Measurements from ENCODE around the gene GALNT10. TPM values are rescaled to one million over a fixed set of nuclear protein-coding genes. Genes with fewer than 3 reads are reported as not detected.

GALNT10 gene
- total and polyA plus RNA-seq, 9 of the 15 experiments (the other 6 are each of a cell fraction or from before 2014, with no cell fraction given), result 4.6 to 37.1 (median 13.3) TPM

GRCh38 chr5:154373729-154374179 is 183.2 kb downstream of the GALNT10 start (continued):
- TF ChIP-seq, protein P1, sequence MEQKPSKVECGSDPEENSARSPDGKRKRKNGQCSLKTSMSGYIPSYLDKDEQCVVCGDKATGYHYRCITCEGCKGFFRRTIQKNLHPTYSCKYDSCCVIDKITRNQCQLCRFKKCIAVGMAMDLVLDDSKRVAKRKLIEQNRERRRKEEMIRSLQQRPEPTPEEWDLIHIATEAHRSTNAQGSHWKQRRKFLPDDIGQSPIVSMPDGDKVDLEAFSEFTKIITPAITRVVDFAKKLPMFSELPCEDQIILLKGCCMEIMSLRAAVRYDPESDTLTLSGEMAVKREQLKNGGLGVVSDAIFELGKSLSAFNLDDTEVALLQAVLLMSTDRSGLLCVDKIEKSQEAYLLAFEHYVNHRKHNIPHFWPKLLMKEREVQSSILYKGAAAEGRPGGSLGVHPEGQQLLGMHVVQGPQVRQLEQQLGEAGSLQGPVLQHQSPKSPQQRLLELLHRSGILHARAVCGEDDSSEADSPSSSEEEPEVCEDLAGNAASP (IDR thresholded peaks at IDR 0.05), result no peak
- TF ChIP-seq CBX2 (IDR thresholded peaks at IDR 0.05; ENCODE audit: insufficient read depth, low read length, poor library complexity, severe bottlenecking) (no peak), PTBP1 (IDR thresholded peaks at IDR 0.05; ENCODE audit: low read depth, low read length) (no peak), SMAD1 (IDR thresholded peaks at IDR 0.05; ENCODE audit: low read depth, low read length, partially characterized antibody) (no peak), RFX5 (IDR thresholded peaks at IDR 0.05; ENCODE audit: low read depth, low read length) (no peak), ZNF24 (IDR thresholded peaks at IDR 0.05) (no peak), EHMT2 (IDR thresholded peaks at IDR 0.05) (peak; percentile 36; the same call in 1 of the 2 replicates), ETV6 (IDR thresholded peaks at IDR 0.05; ENCODE audit: borderline replicate concordance in 1 of 2, low read depth in 2 of 2, low read length in 1 of 2) (no peak), ETV6 (CRISPR knock-in tag; IDR thresholded peaks at IDR 0.05; ENCODE audit: borderline replicate concordance) (no peak), NR2C2 (CRISPR knock-in tag; IDR thresholded peaks at IDR 0.05) (no peak), NR2C2 (tag; IDR thresholded peaks at IDR 0.05) (peak; percentile 47; the same call in 1 of the 2 replicates), ASH1L (IDR thresholded peaks at IDR 0.05; ENCODE audit: borderline replicate concordance, low read depth, partially characterized antibody) (no peak), ELF4 (CRISPR knock-in tag; IDR thresholded peaks at IDR 0.05) (no peak), SIX5 (IDR thresholded peaks at IDR 0.05; ENCODE audit: borderline replicate concordance in 1 of 2, insufficient read depth in 1 of 2, low read depth in 1 of 2, low read length in 2 of 2) (no peak), USF2 (CRISPR knock-in tag; IDR thresholded peaks at IDR 0.05) (no peak), SREBF1 (IDR thresholded peaks at IDR 0.05; ENCODE audit: borderline replicate concordance, low read depth, low read length) (no peak), BMI1 (IDR thresholded peaks at IDR 0.05; ENCODE audit: low read length) (no peak), ZBTB1 (CRISPR knock-in tag; IDR thresholded peaks at IDR 0.05; ENCODE audit: borderline replicate concordance, low read depth) (no peak), ZKSCAN3 (CRISPR knock-in tag; IDR thresholded peaks at IDR 0.05) (no peak), ZC3H8 (IDR thresholded peaks at IDR 0.05) (no peak), BRF2 (IDR thresholded peaks at IDR 0.05; ENCODE audit: borderline replicate concordance, insufficient read depth, insufficient read length) (no peak), ZNF143 (CRISPR knock-in tag; IDR thresholded peaks at IDR 0.05) (no peak), PURB (CRISPR knock-in tag; IDR thresholded peaks at IDR 0.05; ENCODE audit: low read depth) (no peak), HOXB6 (CRISPR knock-in tag; IDR thresholded peaks at IDR 0.05; ENCODE audit: borderline replicate concordance) (no peak)
- TF ChIP-seq, protein P2, sequence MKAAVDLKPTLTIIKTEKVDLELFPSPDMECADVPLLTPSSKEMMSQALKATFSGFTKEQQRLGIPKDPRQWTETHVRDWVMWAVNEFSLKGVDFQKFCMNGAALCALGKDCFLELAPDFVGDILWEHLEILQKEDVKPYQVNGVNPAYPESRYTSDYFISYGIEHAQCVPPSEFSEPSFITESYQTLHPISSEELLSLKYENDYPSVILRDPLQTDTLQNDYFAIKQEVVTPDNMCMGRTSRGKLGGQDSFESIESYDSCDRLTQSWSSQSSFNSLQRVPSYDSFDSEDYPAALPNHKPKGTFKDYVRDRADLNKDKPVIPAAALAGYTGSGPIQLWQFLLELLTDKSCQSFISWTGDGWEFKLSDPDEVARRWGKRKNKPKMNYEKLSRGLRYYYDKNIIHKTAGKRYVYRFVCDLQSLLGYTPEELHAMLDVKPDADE (conservative IDR thresholded peaks at IDR 0.05; ENCODE audit: control insufficient read depth, low read depth, low read length), result no peak

Measured in K562 (cell line).